Activated CD8-positive, alpha-beta memory T cell treated with anti-CD3 and anti-CD28 coated beads, Interleukin-2, amount 50 U/mL, for 24 hours (primary cell): ENCODE measurements around the gene ZBTB18.
"Not testable (repeated sequence)": the region's sequence is repeated elsewhere in the genome, so short reads cannot be mapped to it uniquely, and the experiment has no call there.

Experiments used
- DNase-seq: peaks from one replicate; pipeline ENCODE4 v3.0.0-alpha.2; 2020; ENCODE audit errors: extremely low read depth

The ZBTB18 gene

DNA sequence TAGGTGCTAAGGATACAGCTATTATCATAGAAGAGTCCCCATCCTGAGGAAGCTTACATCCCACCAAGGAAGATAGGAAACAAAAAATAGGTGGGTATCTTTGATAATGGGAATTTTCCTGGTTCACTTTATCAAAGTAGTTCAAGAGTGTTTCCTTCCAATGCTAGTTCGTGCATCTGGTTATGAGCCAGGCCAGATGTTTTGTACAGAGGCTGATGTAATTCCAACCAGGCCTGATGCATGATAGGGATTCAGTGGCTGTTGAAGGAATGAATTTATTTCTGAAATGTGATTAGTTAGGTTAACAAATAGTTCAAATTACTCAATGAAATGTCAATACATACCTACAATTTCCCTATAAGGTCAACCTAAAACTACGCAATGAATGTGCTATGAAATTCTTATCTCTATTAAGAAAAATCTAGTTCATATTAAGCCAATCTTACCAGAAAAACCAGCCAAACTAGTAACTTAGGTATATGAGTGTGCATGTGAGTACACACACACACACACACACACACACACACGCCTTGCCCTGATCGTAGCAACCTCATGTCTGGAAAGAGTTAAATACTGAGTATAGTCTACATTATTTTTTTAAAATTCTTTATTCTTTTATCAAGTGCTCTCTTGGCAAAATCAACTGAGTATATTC, 9.5 kb upstream of the ZBTB18 start:
- no peak for DNase-seq

GRCh38 chr1:244042293-244042692, 8.8 kb upstream of the ZBTB18 start:
- no peak for DNase-seq

GRCh38 chr1:244044423-244044822, 6.7 kb upstream of the ZBTB18 start:
- DNase-seq = no peak

- not testable (repeated sequence) for DNase-seq
These were observed 4.8 kb upstream of the ZBTB18 start for GRCh38 chr1:244046254-244046653.

DNA sequence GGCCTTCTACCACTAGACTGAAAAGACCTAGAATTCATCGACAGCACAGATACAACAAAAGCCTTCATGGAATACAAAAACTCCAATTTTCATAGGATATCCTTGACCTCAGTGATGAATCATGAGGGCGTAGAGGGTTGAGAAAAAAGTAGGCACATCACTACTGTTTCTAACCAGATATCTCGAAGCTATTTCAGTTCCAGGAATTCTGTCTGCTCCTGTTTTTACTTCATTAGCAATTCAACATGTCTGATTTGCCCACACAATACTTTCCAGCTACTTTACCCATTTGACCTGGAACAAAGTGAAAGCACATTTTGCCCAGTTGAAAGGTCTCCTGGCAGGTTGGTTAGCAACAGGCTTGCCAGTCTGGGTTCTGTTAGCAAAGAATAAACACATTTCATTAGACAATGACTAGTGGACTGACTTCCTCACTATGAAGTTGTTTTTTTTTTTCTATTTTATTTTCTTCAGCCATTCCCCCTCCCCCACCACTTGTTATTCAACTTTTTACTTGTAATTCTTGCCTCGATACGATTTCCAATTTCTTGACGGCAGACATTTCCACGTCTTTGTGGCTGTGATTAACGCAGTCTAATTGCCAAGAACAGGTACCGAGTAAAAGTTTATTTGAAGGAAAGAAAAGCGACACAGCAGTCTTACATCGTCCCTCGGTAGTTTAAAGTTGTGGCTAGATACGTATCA, 4.0 kb upstream of the ZBTB18 start:
- no peak for DNase-seq

GRCh38 chr1:244047621-244048255, 3.3 kb upstream of the ZBTB18 start:
- DNase-seq = no peak

GRCh38 chr1:244048256-244049161, 2.6 kb upstream of the ZBTB18 start:
- DNase-seq = peak; percentile 92

GRCh38 chr1:244049162-244050013, 1.7 kb upstream of the ZBTB18 start:
- DNase-seq = no peak

DNA sequence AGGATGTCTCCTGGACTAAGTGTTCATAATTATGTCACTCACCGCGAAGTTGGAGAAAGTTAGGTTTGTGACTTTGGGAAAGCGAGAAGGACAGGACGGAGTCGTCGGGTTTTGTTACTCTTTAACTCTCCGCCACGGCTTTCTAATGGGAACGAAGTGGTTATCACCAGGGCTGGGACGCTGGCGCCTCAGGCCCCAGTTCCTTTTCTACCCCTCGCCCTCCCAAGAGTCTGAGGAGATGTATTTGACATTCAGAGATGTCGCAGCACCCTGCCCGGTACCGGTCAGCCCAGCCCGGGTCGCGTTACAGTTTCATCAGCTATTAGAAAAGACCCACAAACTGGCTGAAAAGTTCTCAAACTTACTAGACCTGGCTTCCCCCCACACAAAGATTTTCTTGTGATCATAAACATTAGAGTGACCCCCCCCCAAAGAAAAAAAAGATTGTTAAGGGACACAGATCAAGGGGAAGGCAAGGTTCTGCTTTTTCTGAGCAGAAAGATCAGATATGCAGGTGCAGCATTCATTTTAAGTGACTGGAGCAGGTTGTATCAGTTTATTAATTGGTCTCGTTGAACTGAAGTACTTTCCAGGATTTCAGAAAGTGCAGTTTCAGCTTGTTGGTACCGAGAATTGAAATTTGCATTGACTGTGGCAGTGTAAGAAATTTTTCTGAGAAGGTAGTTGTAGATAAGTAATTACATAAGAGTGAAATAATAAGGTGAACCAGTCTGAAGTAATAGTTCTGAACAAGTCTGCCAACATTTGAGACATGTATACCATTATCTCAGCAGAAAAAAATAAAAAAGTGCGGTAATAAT, 859 bp upstream of the ZBTB18 start:
- DNase-seq = no peak

GRCh38 chr1:244052016-244052727, 1.1 kb downstream of the ZBTB18 start:
- DNase-seq = no peak

DNA sequence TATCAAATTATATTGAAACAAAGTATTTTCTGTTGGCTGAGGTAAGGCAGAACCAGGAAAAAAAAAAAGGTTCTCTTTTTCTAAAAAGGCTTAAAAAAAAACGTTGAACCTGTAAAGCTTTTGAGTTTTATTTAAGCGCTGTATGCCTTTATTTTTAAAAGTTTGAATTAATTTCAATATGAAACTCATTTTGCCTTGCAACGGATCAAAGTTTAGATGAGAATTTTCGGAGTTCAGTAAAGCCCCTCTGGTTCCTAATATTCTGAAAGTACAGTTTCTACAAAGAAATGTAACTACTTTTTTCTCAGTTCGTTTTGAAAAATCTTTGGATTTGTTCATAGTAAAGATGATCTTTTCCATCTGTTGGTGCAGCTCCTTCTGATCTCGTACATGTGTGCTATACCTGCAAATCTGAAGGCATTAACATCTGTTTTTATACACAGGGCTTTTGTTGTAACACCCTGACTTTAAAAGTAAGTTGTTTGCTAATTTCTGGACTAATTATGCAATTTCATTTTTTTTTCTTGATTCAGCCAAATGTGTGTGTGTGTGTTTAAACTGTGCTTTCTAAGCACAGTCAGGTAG, 1.7 kb downstream of the ZBTB18 start:
- no peak for DNase-seq

- DNase-seq = no peak
These were observed 2.7 kb downstream of the ZBTB18 start for GRCh38 chr1:244053831-244054230.

DNA sequence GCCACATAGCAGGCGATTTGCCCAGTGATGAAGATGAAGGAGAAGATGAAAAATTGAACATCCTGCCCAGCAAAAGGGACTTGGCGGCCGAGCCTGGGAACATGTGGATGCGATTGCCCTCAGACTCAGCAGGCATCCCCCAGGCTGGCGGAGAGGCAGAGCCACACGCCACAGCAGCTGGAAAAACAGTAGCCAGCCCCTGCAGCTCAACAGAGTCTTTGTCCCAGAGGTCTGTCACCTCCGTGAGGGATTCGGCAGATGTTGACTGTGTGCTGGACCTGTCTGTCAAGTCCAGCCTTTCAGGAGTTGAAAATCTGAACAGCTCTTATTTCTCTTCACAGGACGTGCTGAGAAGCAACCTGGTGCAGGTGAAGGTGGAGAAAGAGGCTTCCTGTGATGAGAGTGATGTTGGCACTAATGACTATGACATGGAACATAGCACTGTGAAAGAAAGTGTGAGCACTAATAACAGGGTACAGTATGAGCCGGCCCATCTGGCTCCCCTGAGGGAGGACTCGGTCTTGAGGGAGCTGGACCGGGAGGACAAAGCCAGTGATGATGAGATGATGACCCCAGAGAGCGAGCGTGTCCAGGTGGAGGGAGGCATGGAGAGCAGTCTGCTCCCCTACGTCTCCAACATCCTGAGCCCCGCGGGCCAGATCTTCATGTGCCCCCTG, 3.3 kb downstream of the ZBTB18 start:
- DNase-seq = no peak

- DNase-seq = no peak
These were observed 3.8 kb downstream of the ZBTB18 start for GRCh38 chr1:244054924-244055263.

- no peak for DNase-seq
These were observed 5.5 kb downstream of the ZBTB18 start for GRCh38 chr1:244056577-244056976.

GRCh38 chr1:244057474-244058385, 6.6 kb downstream of the ZBTB18 start:
- no peak for DNase-seq

GRCh38 chr1:244060117-244060516, 9.0 kb downstream of the ZBTB18 start:
- no peak for DNase-seq

- no peak for DNase-seq
These were observed 9.6 kb downstream of the ZBTB18 start for GRCh38 chr1:244060686-244061085.
